Inflammatory macrophage (primary cell): ENCODE results near the gene SCGB1C2.
A peak's percentile ranks its signal among the peaks of the same experiment; 100 is the strongest.

Experiments used
- DNase-seq, 2 donors: peaks; one replicate each; pipeline ENCODE4 v3.0.0-alpha.2; 2020 to 2022

SCGB1C2 gene

GRCh38 chr17:173166-173911, 36.0 kb downstream of the SCGB1C2 start:
- DNase-seq = no peak

GRCh38 chr17:177155-177554, 39.8 kb downstream of the SCGB1C2 start:
- DNase-seq = no peak

GRCh38 chr17:177762-178161, 40.4 kb downstream of the SCGB1C2 start:
- DNase-seq = no peak

- DNase-seq = no peak
Measured at GRCh38 chr17:178292-179065, 41.1 kb downstream of the SCGB1C2 start.

GRCh38 chr17:179066-179432, 41.7 kb downstream of the SCGB1C2 start:
- no peak for DNase-seq

GRCh38 chr17:179781-180380, 42.5 kb downstream of the SCGB1C2 start:
- no peak for DNase-seq

- no peak for DNase-seq
Measured at GRCh38 chr17:180381-181244, 43.2 kb downstream of the SCGB1C2 start.

GRCh38 chr17:181245-182049, 44.1 kb downstream of the SCGB1C2 start, which contains the start of gene DOC2B:
Gene DOC2B, minus strand, starts transcription at chr17:181650. Its CDS starts 171 bp downstream, at chr17:181479.
- DNase-seq = peak in 1 of 2 donors; percentile 50

GRCh38 chr17:182050-182751, 44.8 kb downstream of the SCGB1C2 start:
- no peak for DNase-seq

GRCh38 chr17:183021-183420, 45.7 kb downstream of the SCGB1C2 start:
- DNase-seq = no peak

- DNase-seq = no peak
Measured at GRCh38 chr17:185445-186138, 48.2 kb downstream of the SCGB1C2 start.

- DNase-seq = no peak
Measured at GRCh38 chr17:187130-187529, 49.8 kb downstream of the SCGB1C2 start.
